ENCODE measurements around the gene MT4.

MT4 gene

GRCh38 chr16:56547120-56547948 is 17.5 kb upstream of the MT4 start:
- no peak for TF ChIP-seq CTCF (IDR thresholded peaks at IDR 0.05; ENCODE audit: low read depth, low read length)

GRCh38 chr16:56547949-56548567 is 16.8 kb upstream of the MT4 start:
- no peak overlapping the region for H3K4me3 ChIP-seq (ENCODE audit: low read depth, low read length)
- TF ChIP-seq CTCF (IDR thresholded peaks at IDR 0.05; ENCODE audit: low read depth, low read length), result no peak
- in situ Hi-C loops (cut with HindIII; ENCODE audit: low sequenced_read_pairs), result no loop called here
- DNase-seq (ENCODE audit: low read depth, low spot score), result no peak

More at GRCh38 chr16:56547120-56547948, 17.5 kb upstream of the MT4 start:
- in situ Hi-C loops (cut with HindIII; ENCODE audit: low sequenced_read_pairs), result no loop called here
- DNase-seq (ENCODE audit: low read depth, low spot score), result peak; percentile 33
- no peak overlapping the region for H3K4me3 ChIP-seq (ENCODE audit: low read depth, low read length)

GRCh38 chr16:56549161-56549560 is 15.7 kb upstream of the MT4 start:
- DNase-seq (ENCODE audit: low read depth, low spot score), result no peak
- no peak for TF ChIP-seq CTCF (IDR thresholded peaks at IDR 0.05; ENCODE audit: low read depth, low read length)
- in situ Hi-C loops (cut with HindIII; ENCODE audit: low sequenced_read_pairs), result no loop called here
- H3K4me3 ChIP-seq (ENCODE audit: low read depth, low read length), result no peak overlapping the region

DNA sequence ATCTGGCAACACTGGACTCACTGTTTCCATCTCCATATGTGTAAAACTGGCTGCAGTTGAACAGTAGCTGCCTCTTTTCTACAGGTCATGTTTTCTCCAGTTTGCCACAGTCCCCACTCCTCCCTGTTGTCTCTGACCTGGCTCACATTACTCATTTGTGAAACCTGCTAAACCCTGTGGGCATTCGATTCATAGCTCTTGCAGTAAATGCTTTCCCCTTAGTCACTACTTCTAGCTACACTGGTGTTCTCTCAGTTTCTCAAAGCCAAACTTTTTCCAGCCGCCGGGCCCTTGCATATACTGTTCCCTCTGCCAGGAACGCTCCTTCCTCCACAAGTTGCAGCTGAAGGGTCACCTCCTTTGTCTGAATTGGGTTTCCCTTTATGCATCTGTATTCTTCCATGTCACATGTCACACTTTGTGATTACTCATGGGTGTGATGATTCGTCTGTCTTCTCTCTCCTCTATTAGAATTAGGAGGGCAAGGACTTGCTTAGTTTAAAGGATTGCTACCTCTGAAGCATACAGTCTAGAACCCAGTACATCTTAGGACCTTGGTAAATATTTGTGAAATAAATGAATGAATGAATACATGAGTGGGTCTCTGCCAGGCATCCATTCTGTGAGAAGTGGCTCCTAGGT is 15.0 kb upstream of the MT4 start:
- TF ChIP-seq CTCF (IDR thresholded peaks at IDR 0.05; ENCODE audit: low read depth, low read length), result no peak
- no peak for DNase-seq (ENCODE audit: low read depth, low spot score)
- no peak overlapping the region for H3K4me3 ChIP-seq (ENCODE audit: low read depth, low read length)
- in situ Hi-C loops (cut with HindIII; ENCODE audit: low sequenced_read_pairs), result no loop called here

DNA sequence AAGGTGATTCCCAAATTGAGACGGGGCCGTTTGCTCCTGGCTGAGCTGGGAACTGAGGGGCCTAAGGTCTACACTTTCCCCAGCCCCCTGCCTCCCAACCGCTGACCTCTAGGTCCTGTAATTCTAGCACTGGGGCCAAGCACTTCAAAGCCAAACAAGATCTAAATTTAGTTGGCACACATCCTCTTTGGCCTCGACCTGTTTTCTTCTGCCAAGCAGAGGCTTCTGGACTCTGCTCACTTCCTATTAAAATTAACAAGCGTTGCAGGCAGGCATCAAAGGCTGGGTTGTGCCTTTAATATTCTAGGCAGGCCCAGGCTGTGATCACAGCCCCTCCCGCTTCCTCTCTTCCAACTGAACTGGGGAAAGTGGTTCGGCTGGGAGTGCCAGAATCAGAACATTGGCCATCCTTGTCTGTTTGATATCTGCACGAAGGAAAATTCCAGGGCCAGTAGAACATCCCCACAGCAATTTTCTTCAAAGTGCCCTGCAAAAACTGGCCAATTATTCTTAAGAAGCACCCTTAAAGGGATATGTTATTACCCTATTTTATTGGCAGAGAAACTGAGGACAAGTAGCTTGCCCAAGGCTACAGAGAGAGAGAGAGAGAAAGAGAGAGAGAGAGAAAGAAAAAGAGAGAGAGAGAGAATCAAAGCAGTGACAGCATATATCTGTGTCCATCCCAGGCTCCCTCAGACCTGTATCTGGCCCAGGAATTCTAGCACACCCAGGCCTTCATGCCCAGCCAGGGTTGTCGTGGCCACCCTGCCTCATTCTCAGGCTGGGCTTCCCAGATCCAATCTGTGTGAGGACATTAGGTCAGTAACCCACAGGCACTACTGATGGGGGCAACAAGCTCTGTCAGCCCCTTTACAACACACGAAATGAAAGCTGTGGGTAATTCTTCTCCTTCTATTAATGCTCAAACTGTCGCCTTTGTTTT is 12.8 kb upstream of the MT4 start:
- no peak overlapping the region for H3K4me3 ChIP-seq (ENCODE audit: low read depth, low read length)
- TF ChIP-seq CTCF (IDR thresholded peaks at IDR 0.05; ENCODE audit: low read depth, low read length), result no peak
- DNase-seq (ENCODE audit: low read depth, low spot score), result no peak
- in situ Hi-C loops (cut with HindIII; ENCODE audit: low sequenced_read_pairs), result no loop called here

DNA sequence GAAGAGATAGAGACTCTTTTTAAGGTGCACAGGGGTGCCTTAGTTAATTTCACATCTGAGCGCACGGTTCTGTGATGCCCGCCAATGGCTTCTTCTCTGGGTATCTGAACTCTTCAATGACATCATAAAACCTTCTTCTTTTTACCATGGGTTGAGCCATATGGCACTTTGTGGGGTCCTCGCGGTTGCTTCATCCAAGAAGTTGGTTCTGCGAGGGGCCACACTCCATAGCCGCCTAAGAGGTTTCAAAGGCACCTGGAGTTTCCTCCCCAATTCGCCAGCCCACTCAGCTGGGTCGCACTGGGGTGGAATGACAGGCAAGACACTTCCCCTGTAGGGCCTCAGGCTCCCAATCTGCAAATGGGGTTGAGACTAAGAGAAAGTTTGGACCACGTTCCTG is 10.4 kb upstream of the MT4 start:
- no peak for TF ChIP-seq CTCF (IDR thresholded peaks at IDR 0.05; ENCODE audit: low read depth, low read length)
- in situ Hi-C loops (cut with HindIII; ENCODE audit: low sequenced_read_pairs), result no loop called here
- no peak for DNase-seq (ENCODE audit: low read depth, low spot score)
- no peak overlapping the region for H3K4me3 ChIP-seq (ENCODE audit: low read depth, low read length)
